Skeletal muscle tissue (tissue), 4 donors: ENCODE measurements around the gene SMG6. TPM values are rescaled to one million over a fixed set of nuclear protein-coding genes. Genes with fewer than 3 reads are reported as not detected.

Experiments used
- H3K27ac ChIP-seq: one replicate; pipeline ENCODE4 v1.7.0; 2013; ENCODE audit warnings: mild to moderate bottlenecking, low read depth, low read length, inconsistent platforms
- H3K27me3 ChIP-seq, 3 donors: one replicate each; pipeline ENCODE4 v1.7.0; 2013; ENCODE audit warnings: low read length in 3 of 3; ENCODE audit not compliant: control insufficient read depth in 3 of 3, insufficient read depth in 3 of 3
- H3K36me3 ChIP-seq, 3 donors: one replicate each; pipeline ENCODE4 v1.7.0; 2013; ENCODE audit warnings: low read length in 3 of 3; ENCODE audit not compliant: control insufficient read depth in 3 of 3, insufficient read depth in 3 of 3
- H3K4me1 ChIP-seq, 3 donors: one replicate each; pipeline ENCODE4 v1.7.0; 2013; ENCODE audit warnings: low read length in 3 of 3, mild to moderate bottlenecking in 3 of 3; ENCODE audit not compliant: control insufficient read depth in 3 of 3, insufficient read depth in 3 of 3
- H3K4me3 ChIP-seq, 3 donors: one replicate each; pipeline ENCODE4 v1.7.0; 2013; ENCODE audit warnings: low read length in 3 of 3
- H3K9ac ChIP-seq, 3 donors: one replicate each; pipeline ENCODE4 v1.7.0; 2013; ENCODE audit warnings: low read length in 3 of 3, mild to moderate bottlenecking in 3 of 3, moderate library complexity in 2 of 3, low read depth in 1 of 3
- H3K9me3 ChIP-seq, 3 donors: one replicate each; pipeline ENCODE4 v1.7.0; 2013; ENCODE audit warnings: low read length in 3 of 3; ENCODE audit not compliant: control insufficient read depth in 3 of 3
- total RNA-seq: library from RNA; depleted of rRNA; stranded (reverse); fragments of >200 nt; gene quantifications from one replicate; pipeline ENCODE4 v1.2.3, GENCODE V29; 2014
- donor health status: Osteomylitis.

SMG6 gene
- total RNA-seq, 1 donor from 2014 or later, result 13.6 TPM

DNA sequence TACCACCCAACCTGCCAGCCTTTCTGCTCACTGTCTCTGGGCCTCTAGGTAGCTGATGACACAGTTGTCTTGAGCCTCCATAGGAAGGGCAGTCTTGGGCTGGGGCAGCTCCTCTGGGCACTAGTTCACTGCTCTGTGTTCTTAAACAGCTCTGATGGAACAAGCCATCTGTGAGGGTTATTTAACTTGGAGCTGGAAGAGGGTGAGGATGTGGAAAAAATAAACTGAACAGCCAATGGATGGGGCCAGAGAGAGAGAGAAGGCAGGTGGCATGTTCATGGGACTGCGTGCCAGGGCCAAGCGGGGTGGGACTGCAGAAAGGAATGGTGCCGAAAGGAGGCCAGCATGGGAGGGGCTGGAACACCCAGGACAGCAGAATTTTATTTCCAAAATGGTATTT lies 196.1 kb downstream of the SMG6 start:
- Histone ChIP-seq H3K4me3 (no peak overlapping the region), H3K36me3 (no peaks in the 10 kb centered on the region), H3K27me3 (no peaks in the 10 kb centered on the region), H3K4me1 (peaks cover 19% of the 10 kb centered on the region in 3 donors), H3K9ac (peak overlapping the region in 1 of 3 donors; percentile 1), H3K27ac (peak overlapping the region; percentile 57), H3K9me3 (no peaks in the 10 kb centered on the region)

DNA sequence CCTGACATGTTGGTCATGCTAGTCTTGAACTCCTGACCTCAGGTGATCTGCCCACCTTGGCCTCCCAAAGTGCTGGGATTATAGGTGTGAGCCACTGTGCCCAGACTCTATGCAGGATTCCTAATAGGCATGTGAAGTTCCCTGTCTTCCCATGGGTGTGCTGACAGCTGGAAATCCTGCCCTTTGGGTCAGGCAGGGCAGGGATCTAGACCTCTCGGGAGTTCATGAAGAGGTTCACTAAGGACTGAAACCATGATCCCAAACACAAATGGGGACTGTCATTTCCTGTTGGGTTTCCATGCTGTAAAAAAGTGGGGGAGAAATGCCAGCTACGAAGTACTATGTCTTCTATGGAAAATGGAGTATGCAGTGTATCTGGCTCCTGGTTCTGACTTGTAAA lies 196.5 kb downstream of the SMG6 start:
- Histone ChIP-seq H3K36me3 (no peaks in the 10 kb centered on the region), H3K4me3 (no peak overlapping the region), H3K9me3 (no peaks in the 10 kb centered on the region), H3K27me3 (no peaks in the 10 kb centered on the region), H3K4me1 (peaks cover 19% of the 10 kb centered on the region in 3 donors), H3K9ac (peak overlapping the region in 1 of 3 donors; percentile 1), H3K27ac (peak overlapping the region; percentile 57)

- Histone ChIP-seq H3K4me3 (peak overlapping the region in 1 of 3 donors; percentile 5), H3K9me3 (no peaks in the 10 kb centered on the region), H3K27ac (peak overlapping the region; percentile 57), H3K4me1 (peaks cover 23 to 25% (median 24%) of the 10 kb centered on the region in 3 donors), H3K27me3 (no peaks in the 10 kb centered on the region), H3K9ac (peak overlapping the region in 1 of 3 donors; percentile 30), H3K36me3 (no peaks in the 10 kb centered on the region)
Measured at GRCh38 chr17:2106308-2106955, 197.2 kb downstream of the SMG6 start.

- Histone ChIP-seq H3K9ac (peak overlapping the region in 1 of 3 donors; percentile 28), H3K4me3 (no peak overlapping the region), H3K27ac (peak overlapping the region; percentile 38), H3K36me3 (no peaks in the 10 kb centered on the region), H3K9me3 (no peaks in the 10 kb centered on the region), H3K27me3 (no peaks in the 10 kb centered on the region), H3K4me1 (peaks cover 23 to 29% (median 25%) of the 10 kb centered on the region in 3 donors)
Measured at GRCh38 chr17:2105663-2106062, 197.9 kb downstream of the SMG6 start.

DNA sequence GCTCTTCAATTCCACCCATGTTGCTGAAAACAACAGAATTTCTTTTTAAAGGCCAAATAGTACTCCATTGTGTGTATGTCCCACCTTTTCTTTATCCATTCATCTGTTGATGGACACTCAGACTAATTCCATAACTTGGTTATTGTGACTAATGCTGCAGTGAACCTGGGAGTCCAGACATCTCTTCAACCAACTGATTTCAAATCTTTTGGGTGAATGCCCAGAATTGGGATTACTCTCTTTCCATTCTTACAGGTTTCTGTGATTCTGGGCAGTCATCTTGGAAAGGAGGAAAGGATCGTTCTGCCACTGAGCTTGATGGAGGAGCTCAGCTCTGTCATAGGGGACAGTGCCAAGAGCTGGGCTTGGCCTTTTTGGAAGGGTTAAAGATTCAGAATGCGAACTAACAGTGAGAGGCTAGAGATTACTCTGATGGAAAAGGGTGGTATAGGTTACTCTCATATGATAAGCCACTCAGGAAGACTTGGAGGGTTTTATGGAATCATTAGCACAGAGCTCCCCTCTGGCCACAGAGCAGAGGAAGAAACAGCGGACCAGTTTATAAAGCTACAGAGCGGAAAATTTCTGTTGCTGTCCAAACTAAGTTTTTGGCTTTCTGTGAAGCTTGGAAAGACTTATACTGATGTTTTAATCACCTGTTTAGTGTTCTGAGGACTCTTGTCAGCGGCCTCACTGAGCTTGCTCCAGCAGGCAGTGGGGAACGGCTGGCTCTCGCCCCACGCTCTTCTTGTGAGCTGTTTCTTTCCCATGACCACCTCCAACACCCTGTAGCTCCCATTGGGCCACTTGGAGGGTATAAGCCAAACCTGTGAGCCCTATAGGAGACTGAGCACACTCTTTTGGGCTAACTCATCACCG lies 200.4 kb downstream of the SMG6 start:
- H3K36me3 ChIP-seq, result no peaks in the 10 kb centered on the region
- H3K27ac ChIP-seq, result no peak overlapping the region
- no peaks in the 10 kb centered on the region for H3K9me3 ChIP-seq
- H3K4me1 ChIP-seq, result peaks cover 23 to 29% (median 25%) of the 10 kb centered on the region in 3 donors
- H3K9ac ChIP-seq, result no peak overlapping the region
- H3K4me3 ChIP-seq, result no peak overlapping the region
- no peaks in the 10 kb centered on the region for H3K27me3 ChIP-seq

DNA sequence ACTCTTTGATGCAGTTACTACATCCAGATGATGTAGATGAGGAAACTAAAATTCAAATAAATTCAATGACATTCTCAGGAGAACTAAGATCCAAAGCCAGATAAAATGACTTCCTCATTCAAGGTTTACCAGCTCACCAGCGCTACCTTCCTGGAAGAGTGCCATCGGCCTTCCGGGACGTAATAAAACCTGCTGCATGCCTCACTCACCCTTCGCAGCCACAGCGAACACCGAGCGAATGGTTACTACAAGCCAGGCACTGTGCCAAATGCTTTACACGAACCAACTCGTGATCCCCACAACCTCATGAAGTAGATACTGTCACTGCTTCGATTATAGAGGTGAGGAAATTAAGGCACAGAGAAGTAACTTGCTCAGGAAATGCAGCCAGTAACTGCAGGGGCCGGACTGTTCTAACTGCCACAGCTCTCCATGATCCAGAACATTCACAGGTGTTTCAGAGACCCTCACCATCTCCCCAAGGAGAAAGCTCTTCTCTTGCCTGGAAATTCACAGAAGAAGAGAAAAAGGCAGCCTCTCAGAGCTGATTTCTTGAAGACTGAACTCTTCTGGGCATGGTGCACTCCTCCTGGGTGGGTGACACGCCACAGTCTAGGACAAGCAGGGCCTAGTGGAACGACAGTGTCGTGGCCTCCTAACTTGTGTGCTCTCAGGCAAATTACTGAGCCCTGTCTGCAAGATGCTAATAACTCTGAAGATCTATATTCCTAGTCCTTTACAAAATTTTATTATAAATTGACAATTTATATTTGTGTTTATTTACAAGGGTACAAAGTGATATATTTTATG lies 201.9 kb downstream of the SMG6 start:
- H3K27me3 ChIP-seq, result no peaks in the 10 kb centered on the region
- peaks cover 8 to 19% (median 12%) of the 10 kb centered on the region in 3 donors for H3K4me1 ChIP-seq
- H3K4me3 ChIP-seq, result no peak overlapping the region
- no peaks in the 10 kb centered on the region for H3K36me3 ChIP-seq
- H3K9me3 ChIP-seq, result no peaks in the 10 kb centered on the region
- H3K27ac ChIP-seq, result no peak overlapping the region
- H3K9ac ChIP-seq, result peak overlapping the region in 1 of 3 donors; percentile 41

- Histone ChIP-seq H3K4me3 (no peak overlapping the region), H3K27me3 (no peaks in the 10 kb centered on the region), H3K36me3 (no peaks in the 10 kb centered on the region), H3K9me3 (no peaks in the 10 kb centered on the region), H3K27ac (peak overlapping the region; percentile 29), H3K9ac (peak overlapping the region in 2 of 3 donors; percentile 54 to 62), H3K4me1 (peaks cover 14 to 18% (median 17%) of the 10 kb centered on the region in 3 donors)
Measured at GRCh38 chr17:2095536-2095910, 208.1 kb downstream of the SMG6 start.

DNA sequence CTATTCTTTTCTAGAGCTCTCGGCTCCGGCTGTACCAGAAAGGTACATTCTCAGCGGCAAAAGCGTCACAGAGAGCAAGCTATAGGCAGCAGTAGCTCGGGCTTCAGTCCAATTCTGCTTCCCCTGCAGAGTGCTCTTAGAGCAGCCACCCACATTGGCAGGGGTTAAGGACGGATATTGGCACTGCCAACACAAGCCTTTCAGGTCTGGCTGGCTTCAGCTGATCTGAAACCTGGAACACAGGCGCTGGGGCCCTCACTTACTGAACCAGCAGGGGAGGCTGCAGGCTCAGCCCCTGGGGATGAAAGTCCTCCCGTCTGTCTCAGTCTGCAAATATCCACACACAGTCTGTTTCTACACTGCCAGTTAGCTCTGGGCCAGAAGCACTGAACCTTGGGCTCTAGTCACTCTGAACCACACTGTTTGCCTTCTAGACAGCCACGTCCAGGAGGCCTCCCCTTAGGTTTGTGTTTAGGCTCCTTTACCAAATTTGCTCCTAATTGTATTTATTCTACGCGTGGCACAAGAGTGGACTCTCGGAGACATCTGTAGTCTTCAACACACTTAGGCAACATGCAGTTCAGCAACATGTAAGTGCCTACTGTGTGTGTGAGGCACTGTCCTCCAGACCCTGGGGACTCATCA lies 208.6 kb downstream of the SMG6 start:
- H3K27me3 ChIP-seq, result no peaks in the 10 kb centered on the region
- H3K27ac ChIP-seq, result peak overlapping the region; percentile 29
- H3K4me1 ChIP-seq, result peaks cover 18 to 20% (median 20%) of the 10 kb centered on the region in 3 donors
- peak overlapping the region in 1 of 3 donors; percentile 6 for H3K4me3 ChIP-seq
- peak overlapping the region in 2 of 3 donors; percentile 54 to 62 for H3K9ac ChIP-seq
- H3K9me3 ChIP-seq, result no peaks in the 10 kb centered on the region
- H3K36me3 ChIP-seq, result no peaks in the 10 kb centered on the region

DNA sequence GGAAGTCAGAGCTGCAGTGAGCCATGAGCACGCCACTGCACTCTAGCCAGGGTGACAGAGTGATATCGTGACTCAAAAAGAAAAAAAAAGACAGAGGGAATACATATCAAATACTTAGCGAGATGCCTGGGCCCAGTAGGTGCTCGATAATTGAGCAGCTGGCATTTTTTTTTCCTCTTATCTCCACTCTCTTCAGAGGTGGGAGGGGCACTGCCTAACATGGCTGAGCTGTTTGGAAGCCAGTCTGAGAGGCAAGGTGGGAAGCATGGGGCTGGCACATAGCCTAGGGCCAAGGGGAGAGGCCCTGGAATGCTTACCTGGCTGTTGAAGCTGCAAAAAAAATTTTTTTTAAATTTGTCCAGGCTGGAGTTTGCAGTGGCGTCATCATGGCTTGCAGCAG lies 210.2 kb downstream of the SMG6 start:
- peaks cover 26 to 32% (median 28%) of the 10 kb centered on the region in 3 donors for H3K4me1 ChIP-seq
- H3K27ac ChIP-seq, result no peak overlapping the region

More for the DNA sequence above, 210.2 kb downstream of the SMG6 start:
- peak overlapping the region in 1 of 3 donors; percentile 33 for H3K9ac ChIP-seq
- no peak overlapping the region for H3K4me3 ChIP-seq
- no peaks in the 10 kb centered on the region for H3K9me3 ChIP-seq
- no peaks in the 10 kb centered on the region for H3K27me3 ChIP-seq
- H3K36me3 ChIP-seq, result no peaks in the 10 kb centered on the region
